T-cell (primary cell): ENCODE measurements around the gene STXBP5. TPM values are rescaled to one million over a fixed set of nuclear protein-coding genes. Genes with fewer than 3 reads are reported as not detected.

Experiments
- ATAC-seq, 4 experiments: fragments of 200-7000 bp in 3 of 4; fragments of 150-1000 bp in 1 of 4; cut with Tn5 transposase; replicated peaks in 1 of 4; 1 replicate in 3 of 4; 2 replicates in 1 of 4; pipeline ENCODE4 v1.10.0; 2021; ENCODE audit warnings: moderate library complexity in 3 of 4, mild to moderate bottlenecking in 2 of 4, moderate number of reproducible peaks in 1 of 4
- CTCF ChIA-PET, 2 donors: fragments of 300-600 bp; sonication (Branson Sonifier 250); formaldehyde crosslinking; loops; one replicate each; lab custom pipeline; 2022; ENCODE audit warnings: antibody characterized with exemption in 2 of 2; lab: Charles Lee
- POLR2A ChIA-PET, 2 donors: fragments of 300-600 bp; sonication (Branson Sonifier 250); formaldehyde crosslinking; loops; one replicate each; lab custom pipeline; 2022; ENCODE audit warnings: antibody characterized with exemption in 2 of 2; lab: Charles Lee
- DNase-seq, 35 experiments: peaks; one replicate each; pipeline versions ENCODE4 v3.0.0 to v3.0.0-alpha.2; 2013 to 2023
- H3K27ac ChIP-seq: one replicate; pipeline ENCODE4 v1.5.1; 2013; ENCODE audit warnings: low read length
- H3K27me3 ChIP-seq, 2 experiments: replicated peaks in 1 of 2; 1 replicate in 1 of 2; 2 replicates in 1 of 2; pipeline versions ENCODE4 v1.6.1 to v1.7.0; 2013; ENCODE audit warnings: low read length in 1 of 2, mixed read lengths in 1 of 2; ENCODE audit not compliant: control insufficient read depth in 2 of 2, insufficient read depth in 2 of 2; ENCODE audit errors: extremely low read depth in 1 of 2
- H3K36me3 ChIP-seq, 2 donors: 1 replicate in 1 of 2; 2 replicates in 1 of 2; pipeline versions ENCODE4 v1.6.1 to v1.7.0; 2013; ENCODE audit warnings: low read length in 1 of 2; ENCODE audit not compliant: control insufficient read depth in 2 of 2, insufficient read depth in 1 of 2; ENCODE audit errors: extremely low read depth in 1 of 2
- H3K4me1 ChIP-seq, 2 experiments: 1 replicate in 1 of 2; 2 replicates in 1 of 2; pipeline versions ENCODE4 v1.6.1 to v1.7.0; 2013; ENCODE audit warnings: low read length in 2 of 2, mixed read lengths in 1 of 2; ENCODE audit not compliant: insufficient read depth in 2 of 2, control insufficient read depth in 1 of 2; ENCODE audit errors: extremely low read depth in 1 of 2
- H3K4me3 ChIP-seq, 2 donors: 1 replicate in 1 of 2; 2 replicates in 1 of 2; pipeline versions ENCODE4 v1.5.1 to v1.7.0; 2013; ENCODE audit warnings: mild to moderate bottlenecking in 2 of 2, low read length in 1 of 2, moderate library complexity in 1 of 2; ENCODE audit not compliant: control insufficient read depth in 1 of 2; ENCODE audit errors: extremely low read depth in 1 of 2
- H3K9me3 ChIP-seq: 2 replicates; pipeline ENCODE4 v1.7.0; 2013
- H3K27ac Mint-ChIP-seq, 2 donors: one replicate each; pipeline ENCODE4 v1.8.0; 2020 to 2021; ENCODE audit warnings: mild to moderate bottlenecking in 2 of 2, mixed read lengths in 2 of 2
- H3K27me3 Mint-ChIP-seq, 2 donors: one replicate each; pipeline ENCODE4 v1.8.0; 2021 to 2022; ENCODE audit warnings: mixed read lengths in 2 of 2
- H3K36me3 Mint-ChIP-seq: one replicate; pipeline ENCODE4 v1.8.0; 2021; ENCODE audit warnings: mixed read lengths
- H3K4me1 Mint-ChIP-seq, 3 donors: one replicate each; pipeline ENCODE4 v1.8.0; 2020 to 2022; ENCODE audit warnings: mixed read lengths in 3 of 3, mild to moderate bottlenecking in 1 of 3
- H3K4me3 Mint-ChIP-seq, 3 donors: one replicate each; pipeline ENCODE4 v1.8.0; 2020 to 2022; ENCODE audit warnings: mild to moderate bottlenecking in 3 of 3, mixed read lengths in 3 of 3, moderate library complexity in 3 of 3
- H3K9me3 Mint-ChIP-seq, 3 donors: one replicate each; pipeline ENCODE4 v1.8.0; 2020 to 2022; ENCODE audit warnings: mixed read lengths in 3 of 3
- WGBS: methylation state at CpG from one replicate; pipeline ENCODE4 v1.1.5; 2013; ENCODE audit warnings: missing lambda C conversion rate; ENCODE audit not compliant: insufficient coverage; 5-methylcytosine and 5-hydroxymethylcytosine counted together
- total RNA-seq, 35 experiments: library from RNA in 6 of 35; stranded (reverse) in 6 of 35; fragments of 120-200 nt in 1 of 35; gene quantifications; one replicate each; pipeline versions ENCODE4 v1.2.1 to v1.2.4 and lab custom pipeline; 2013 to 2026

Gene STXBP5
- total RNA-seq, 5 donors from 2014 or later (not counting 1 experiment from before 2014, with no cell fraction given) = 24.1 to 35.4 (median 27.8) TPM

DNA sequence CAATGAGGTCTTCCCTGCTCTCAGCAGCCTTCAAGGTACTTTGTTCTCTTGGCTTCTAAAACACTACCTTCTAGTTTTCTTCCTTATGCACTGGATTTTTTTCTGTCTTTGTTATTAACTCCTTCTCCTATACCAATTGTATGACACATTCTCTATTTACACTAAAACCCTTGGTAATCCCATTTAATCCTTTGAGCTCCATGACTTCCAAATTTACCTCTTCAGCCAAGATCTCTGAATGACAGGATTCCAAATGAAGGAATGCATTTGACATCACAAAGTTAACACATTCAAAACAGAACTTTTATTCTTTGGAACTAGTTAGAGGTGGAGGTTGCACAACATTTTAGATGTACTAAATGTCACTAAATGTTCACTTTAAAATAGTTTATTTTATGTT, 217.7 kb downstream of the STXBP5 start:
- no peaks in the 10 kb centered on the region for H3K36me3 ChIP-seq
- no peak for DNase-seq
- H3K27ac ChIP-seq = no peak overlapping the region
- ChIA-PET POLR2A (no interaction called here), CTCF (no interaction called here)
- ATAC-seq = no peak
- Mint-ChIP-seq H3K9me3 (peaks cover 5 to 6% (median 6%) of the 10 kb centered on the region in 3 donors), H3K36me3 (no peaks in the 10 kb centered on the region), H3K4me1 (no peaks in the 10 kb centered on the region), H3K27ac (no peak overlapping the region), H3K27me3 (peaks cover 6 to 12% of the 10 kb centered on the region in 2 donors), H3K4me3 (no peak overlapping the region)
- H3K4me1 ChIP-seq = no peaks in the 10 kb centered on the region
- H3K9me3 ChIP-seq = no peaks in the 10 kb centered on the region
- H3K27me3 ChIP-seq = peaks cover 0 to 4% of the 10 kb centered on the region in 2 experiments
- H3K4me3 ChIP-seq = no peak overlapping the region

DNA sequence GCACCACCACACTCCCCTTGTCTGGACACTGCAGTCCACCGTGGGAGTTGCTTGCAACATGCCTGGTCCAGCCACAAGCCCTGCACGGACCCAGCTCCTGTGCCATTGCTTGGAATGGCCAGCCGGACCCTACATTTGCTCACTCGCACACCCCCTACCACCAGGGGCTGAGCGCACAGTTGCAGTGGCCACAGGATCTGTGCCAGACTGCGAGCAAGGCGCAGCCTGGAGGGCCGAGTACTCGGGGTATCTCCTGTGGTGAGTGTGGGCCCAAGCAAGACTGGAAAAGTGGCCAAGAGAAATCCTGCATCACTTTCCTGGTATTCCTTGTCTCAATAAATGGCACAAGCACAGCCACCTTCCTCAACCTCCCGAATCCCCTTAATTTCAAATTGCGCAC, 218.9 kb downstream of the STXBP5 start:
- ChIA-PET POLR2A (interaction anchor here in 1 of 2 donors (0.5 kb wide), 1 partner anchor 27 kb away, joined by 3 read pairs; no protein-coding TSS in a partner anchor), CTCF (no interaction called here)
- Mint-ChIP-seq H3K9me3 (peaks cover 5 to 6% (median 6%) of the 10 kb centered on the region in 3 donors), H3K36me3 (no peaks in the 10 kb centered on the region), H3K4me3 (no peak overlapping the region), H3K27me3 (peaks cover 7 to 12% of the 10 kb centered on the region in 2 donors), H3K27ac (no peak overlapping the region), H3K4me1 (no peaks in the 10 kb centered on the region)
- WGBS = 95% methylated on average over 10 of the region's 11 CpGs
- no peak for DNase-seq
- no peaks in the 10 kb centered on the region for H3K9me3 ChIP-seq
- no peak overlapping the region for H3K4me3 ChIP-seq
- no peak overlapping the region for H3K27ac ChIP-seq
- peaks cover 0 to 4% of the 10 kb centered on the region in 2 experiments for H3K27me3 ChIP-seq
- no peak for ATAC-seq
- H3K36me3 ChIP-seq = no peaks in the 10 kb centered on the region
- no peaks in the 10 kb centered on the region for H3K4me1 ChIP-seq

DNA sequence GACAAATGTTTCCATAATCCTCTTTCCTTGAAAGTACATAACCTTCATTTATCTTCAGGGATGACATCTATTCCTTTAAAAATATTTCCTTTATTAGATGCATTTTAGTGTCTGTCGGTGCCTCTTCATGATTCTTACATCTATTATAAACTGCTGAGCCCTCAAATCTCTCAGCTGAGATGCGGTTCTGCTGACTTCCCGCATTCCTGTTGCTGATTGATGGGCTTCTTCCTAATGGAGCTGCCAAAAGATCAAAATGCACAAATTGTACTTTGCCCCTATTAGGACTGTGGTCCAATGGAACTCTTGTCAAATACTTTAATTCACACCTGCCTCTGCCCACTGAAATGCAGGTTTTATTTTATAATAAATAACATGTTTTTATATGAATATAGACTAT, 225.6 kb downstream of the STXBP5 start:
- H3K4me1 ChIP-seq = no peaks in the 10 kb centered on the region
- H3K4me3 ChIP-seq = no peak overlapping the region
- ChIA-PET POLR2A (no interaction called here), CTCF (no interaction called here)
- ATAC-seq = no peak
- no peaks in the 10 kb centered on the region for H3K36me3 ChIP-seq
- DNase-seq = no peak
- no peaks in the 10 kb centered on the region for H3K9me3 ChIP-seq
- Mint-ChIP-seq H3K4me3 (no peak overlapping the region), H3K27me3 (peaks cover 2 to 5% of the 10 kb centered on the region in 2 donors), H3K27ac (no peak overlapping the region), H3K4me1 (no peaks in the 10 kb centered on the region), H3K9me3 (peaks cover 0 to 3% (median 0%) of the 10 kb centered on the region in 3 donors), H3K36me3 (no peaks in the 10 kb centered on the region)
- 92% methylated on average over 3 of the region's 3 CpGs for WGBS
- no peak overlapping the region for H3K27ac ChIP-seq
- H3K27me3 ChIP-seq = peaks cover 0 to 3% of the 10 kb centered on the region in 2 experiments

DNA sequence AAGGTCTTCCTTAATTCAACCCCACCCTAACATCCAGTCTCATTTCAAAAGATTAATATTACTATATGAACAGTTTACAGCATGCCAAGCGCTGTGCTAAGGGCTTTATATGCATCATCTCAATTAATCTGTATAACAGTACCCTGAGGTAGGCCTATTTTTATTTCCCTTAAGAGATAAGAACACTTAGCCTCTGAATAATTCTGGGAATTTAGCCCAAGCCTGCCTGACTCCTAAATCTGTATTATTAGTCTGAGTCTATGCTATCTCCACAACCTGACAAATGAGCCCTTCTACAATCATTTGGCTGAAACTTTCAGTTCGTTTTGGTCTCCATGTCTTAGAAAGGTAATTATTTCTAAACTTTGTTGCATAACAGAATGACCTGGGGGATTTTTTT, 226.6 kb downstream of the STXBP5 start:
- H3K27me3 Mint-ChIP-seq = peaks cover 2 to 11% of the 10 kb centered on the region in 2 donors
- no peaks in the 10 kb centered on the region for H3K36me3 Mint-ChIP-seq
- DNase-seq (no peak), ATAC-seq (no peak)
- Histone ChIP-seq H3K4me1 (no peaks in the 10 kb centered on the region), H3K36me3 (no peaks in the 10 kb centered on the region), H3K27me3 (peaks cover 0 to 3% of the 10 kb centered on the region in 2 experiments), H3K4me3 (no peak overlapping the region), H3K27ac (no peak overlapping the region), H3K9me3 (no peaks in the 10 kb centered on the region)
- POLR2A ChIA-PET = no interaction called here
- H3K27ac Mint-ChIP-seq = no peak overlapping the region
- WGBS = 80% methylated on average over 1 of the region's 2 CpGs
- H3K9me3 Mint-ChIP-seq = peaks cover 0 to 3% (median 0%) of the 10 kb centered on the region in 3 donors
- no peak overlapping the region for H3K4me3 Mint-ChIP-seq
- no peaks in the 10 kb centered on the region for H3K4me1 Mint-ChIP-seq
- CTCF ChIA-PET = no interaction called here

DNA sequence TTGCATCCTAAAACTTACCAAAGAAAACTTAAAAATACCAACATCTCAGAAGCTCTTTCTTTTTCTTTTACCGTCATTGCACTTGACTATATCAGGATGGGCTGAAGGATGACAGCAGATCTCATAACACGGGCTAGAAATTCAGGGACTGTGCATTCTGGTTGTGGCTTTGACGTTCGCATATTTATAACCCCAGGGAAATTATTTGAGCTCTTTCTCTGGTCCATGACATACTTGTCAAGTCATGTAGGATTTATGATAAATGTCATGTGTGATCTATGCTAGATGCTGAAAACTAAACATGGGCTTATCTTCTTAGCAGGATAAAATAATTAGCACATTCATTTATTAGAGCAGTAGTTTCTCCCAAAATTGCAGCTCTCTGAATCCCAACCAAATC, 229.9 kb downstream of the STXBP5 start:
- peaks cover 0 to 16% of the 10 kb centered on the region in 2 donors for H3K27me3 Mint-ChIP-seq

DNA sequence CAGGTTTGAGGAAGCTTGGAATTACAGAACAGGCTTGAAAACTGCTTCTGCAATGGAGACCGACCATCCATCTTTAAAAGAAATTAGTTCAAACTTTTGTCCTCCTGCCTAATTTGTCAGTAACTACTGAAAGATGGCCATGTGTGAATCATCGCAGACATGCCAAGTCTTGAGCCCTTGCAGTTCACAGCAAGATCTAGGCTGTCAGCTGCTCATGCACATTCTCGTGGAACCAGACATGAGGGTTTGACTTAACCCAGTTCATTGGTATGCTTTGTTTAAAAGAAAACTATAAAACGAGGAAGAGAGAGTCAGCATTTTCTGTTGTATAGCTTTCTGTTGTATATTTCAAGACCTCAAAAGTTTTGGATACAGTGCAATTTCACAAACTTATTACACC, 230.3 kb downstream of the STXBP5 start:
- POLR2A ChIA-PET = no interaction called here
- Mint-ChIP-seq H3K4me3 (no peak overlapping the region), H3K36me3 (no peaks in the 10 kb centered on the region), H3K4me1 (no peaks in the 10 kb centered on the region), H3K9me3 (no peaks in the 10 kb centered on the region), H3K27me3 (peaks cover 0 to 16% of the 10 kb centered on the region in 2 donors), H3K27ac (no peak overlapping the region)
- H3K9me3 ChIP-seq = no peaks in the 10 kb centered on the region
- 86% methylated on average over 1 of the region's 4 CpGs for WGBS
- no peaks in the 10 kb centered on the region for H3K36me3 ChIP-seq
- H3K4me3 ChIP-seq = no peak overlapping the region
- DNase-seq (no peak), ATAC-seq (no peak)
- H3K27ac ChIP-seq = no peak overlapping the region
- CTCF ChIA-PET = no interaction called here
- H3K4me1 ChIP-seq = no peaks in the 10 kb centered on the region
- peaks cover 0 to 5% of the 10 kb centered on the region in 2 experiments for H3K27me3 ChIP-seq

More for the DNA sequence above, 229.9 kb downstream of the STXBP5 start:
- ChIA-PET POLR2A (no interaction called here), CTCF (no interaction called here)
- H3K4me1 ChIP-seq = no peaks in the 10 kb centered on the region
- no peak overlapping the region for H3K27ac Mint-ChIP-seq
- ATAC-seq = no peak
- no peak overlapping the region for H3K4me3 Mint-ChIP-seq
- no peaks in the 10 kb centered on the region for H3K9me3 ChIP-seq
- no peak overlapping the region for H3K4me3 ChIP-seq
- H3K27me3 ChIP-seq = peaks cover 0 to 5% of the 10 kb centered on the region in 2 experiments
- DNase-seq = no peak
- H3K9me3 Mint-ChIP-seq = no peaks in the 10 kb centered on the region
- H3K36me3 Mint-ChIP-seq = no peaks in the 10 kb centered on the region
- H3K36me3 ChIP-seq = no peaks in the 10 kb centered on the region
- H3K4me1 Mint-ChIP-seq = no peaks in the 10 kb centered on the region
- H3K27ac ChIP-seq = no peak overlapping the region
- 82% methylated on average over 3 of the region's 4 CpGs for WGBS

DNA sequence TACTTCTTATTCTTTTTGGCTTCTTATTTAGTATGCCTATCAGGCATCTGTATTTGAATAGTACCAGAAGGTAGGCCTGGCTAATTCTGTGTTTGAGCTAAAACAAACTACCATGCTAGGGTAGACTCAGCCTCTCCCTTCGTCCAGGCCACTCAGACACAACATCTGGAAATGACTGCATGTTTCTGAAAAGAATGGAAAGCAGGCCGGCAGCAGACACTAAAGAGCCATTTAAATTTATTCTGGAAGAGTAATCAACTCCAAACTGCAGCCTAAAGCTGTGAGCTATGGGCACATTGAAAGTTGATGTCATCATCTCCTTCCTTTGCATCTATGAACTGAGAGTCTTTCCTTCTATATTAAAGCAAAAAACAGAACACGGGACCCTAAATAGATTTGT, 233.4 kb downstream of the STXBP5 start:
- ChIA-PET POLR2A (interaction anchor here in 1 of 2 donors (0.7 kb wide), 1 partner anchor 20 kb away, joined by 5 read pairs; no protein-coding TSS in a partner anchor), CTCF (no interaction called here)
- Mint-ChIP-seq H3K27me3 (peaks cover 0 to 15% of the 10 kb centered on the region in 2 donors), H3K4me1 (no peaks in the 10 kb centered on the region), H3K36me3 (no peaks in the 10 kb centered on the region), H3K4me3 (no peak overlapping the region), H3K27ac (no peak overlapping the region), H3K9me3 (no peaks in the 10 kb centered on the region)
- Histone ChIP-seq H3K9me3 (no peaks in the 10 kb centered on the region), H3K4me1 (no peaks in the 10 kb centered on the region), H3K27me3 (peaks cover 0 to 5% of the 10 kb centered on the region in 2 experiments), H3K27ac (no peak overlapping the region), H3K4me3 (no peak overlapping the region), H3K36me3 (no peaks in the 10 kb centered on the region)
- no peak for ATAC-seq
- WGBS = no CpG with 5 or more reads among the region's 3 CpGs
- no peak for DNase-seq
